ENCODE data around the gene GRIK4.

Gene GRIK4

GRCh38 chr11:120513436-120514315, 2.1 kb downstream of the GRIK4 start:
- DNase-seq (ENCODE audit: low read depth, low spot score), result no peak
- no peak for TF ChIP-seq CTCF (IDR thresholded peaks at IDR 0.05; ENCODE audit: insufficient read depth, low read length, missing control alignments)
- ChIA-PET POLR2A (no interaction called here), CTCF (interaction anchor here (0.9 to 2.3 kb wide), 8 partner anchors 12 to 289 kb away, joined by 3 to 14 read pairs (median 4); no protein-coding TSS in a partner anchor)
- no peak overlapping the region for H3K4me3 ChIP-seq (ENCODE audit: low read depth, low read length)

- ChIA-PET CTCF (interaction anchor here (1.0 to 2.3 kb wide), 3 partner anchors 26 to 170 kb away, joined by 3 to 14 read pairs (median 6); no protein-coding TSS in a partner anchor), POLR2A (no interaction called here)
- H3K4me3 ChIP-seq (ENCODE audit: low read depth, low read length), result no peak overlapping the region
- TF ChIP-seq CTCF (IDR thresholded peaks at IDR 0.05; ENCODE audit: insufficient read depth, low read length, missing control alignments), result no peak
- no peak for DNase-seq (ENCODE audit: low read depth, low spot score)
Observed at GRCh38 chr11:120514541-120515121, 3.1 kb downstream of the GRIK4 start.

- ChIA-PET POLR2A (no interaction called here), CTCF (interaction anchor here (2.3 to 5.1 kb wide), 2 partner anchors 169 to 171 kb away, joined by 14 to 23 read pairs; no protein-coding TSS in a partner anchor)
- H3K4me3 ChIP-seq (ENCODE audit: low read depth, low read length), result no peak overlapping the region
- DNase-seq (ENCODE audit: low read depth, low spot score), result no peak
- TF ChIP-seq CTCF (IDR thresholded peaks at IDR 0.05; ENCODE audit: insufficient read depth, low read length, missing control alignments), result no peak
Observed at GRCh38 chr11:120515186-120515723, 3.7 kb downstream of the GRIK4 start.

- ChIA-PET CTCF (interaction anchor here (1.0 to 5.1 kb wide), 3 partner anchors 8 to 169 kb away, joined by 3 to 23 read pairs (median 6); no protein-coding TSS in a partner anchor), POLR2A (no interaction called here)
- no peak overlapping the region for H3K4me3 ChIP-seq (ENCODE audit: low read depth, low read length)
- no peak for TF ChIP-seq CTCF (IDR thresholded peaks at IDR 0.05; ENCODE audit: insufficient read depth, low read length, missing control alignments)
- no peak for DNase-seq (ENCODE audit: low read depth, low spot score)
Observed at GRCh38 chr11:120516461-120517389, 5.2 kb downstream of the GRIK4 start.

- DNase-seq (ENCODE audit: low read depth, low spot score), result no peak
- no peak for TF ChIP-seq CTCF (IDR thresholded peaks at IDR 0.05; ENCODE audit: insufficient read depth, low read length, missing control alignments)
- H3K4me3 ChIP-seq (ENCODE audit: low read depth, low read length), result no peak overlapping the region
- ChIA-PET CTCF (interaction anchor here (1.5 to 5.1 kb wide), 2 partner anchors 9 to 168 kb away, joined by 6 to 23 read pairs; no protein-coding TSS in a partner anchor), POLR2A (no interaction called here)
Observed at GRCh38 chr11:120517390-120517761, 5.8 kb downstream of the GRIK4 start.

Data from AG04449 (cell line).